ENCODE results near the gene ZNF804B. TPM values are rescaled to one million over a fixed set of nuclear protein-coding genes. Genes with fewer than 3 reads are reported as not detected.

Gene ZNF804B
- total RNA-seq, 1 experiment from 2014 or later, result not detected

DNA sequence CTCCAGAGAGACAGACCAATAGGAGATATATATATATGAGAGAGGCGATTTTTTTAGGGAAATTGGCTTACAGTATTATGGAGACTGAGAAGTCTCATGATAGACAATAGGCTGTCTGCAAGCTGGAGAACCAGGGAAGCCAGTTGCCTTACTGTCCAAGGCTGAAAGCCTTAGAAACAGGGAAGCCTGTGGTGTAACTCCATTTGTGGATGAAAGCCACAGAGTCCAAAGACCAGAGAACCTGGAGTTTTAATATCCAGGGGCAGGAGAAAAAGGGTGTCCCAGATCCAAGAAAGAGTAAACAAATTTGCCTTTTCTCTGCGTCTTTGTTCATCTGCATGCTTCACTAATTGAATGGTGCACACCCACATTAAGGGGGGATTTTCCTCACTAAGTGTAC lies 107.7 kb downstream of the ZNF804B start:
- Histone ChIP-seq H4K8ac (replicated peaks; ENCODE audit: insufficient read length, low read depth, low read length) (no peak overlapping the region), H3T11ph (ENCODE audit: low read length) (no peak overlapping the region), H2BK15ac (ENCODE audit: low read depth, low read length) (no peak overlapping the region), H3K27me3 (ENCODE audit: insufficient read depth, low read length) (no peaks in the 10 kb centered on the region), H2BK20ac (ENCODE audit: low read depth, low read length, poor library complexity, severe bottlenecking) (no peak overlapping the region), H4K5ac (ENCODE audit: insufficient read length, low read depth, low read length) (no peak overlapping the region), H2BK5ac (ENCODE audit: insufficient read length, low read length) (no peak overlapping the region), H2AK5ac (ENCODE audit: insufficient read length, low read length) (no peak overlapping the region), H3K9ac (ENCODE audit: extremely low read depth, insufficient read length, low read length) (no peak overlapping the region), H3K4me2 (ENCODE audit: insufficient read depth, insufficient read length, low read length) (no peak overlapping the region), H3K56ac (ENCODE audit: insufficient read length, low read depth, low read length) (no peak overlapping the region), H3K79me2 (ENCODE audit: insufficient read depth, low read length) (no peaks in the 10 kb centered on the region), H3K14ac (ENCODE audit: insufficient read depth, low read length) (no peak overlapping the region), H3K18ac (ENCODE audit: insufficient read length, low read depth, low read length) (no peak overlapping the region), H3K27ac (ENCODE audit: insufficient read length, low read depth, low read length) (no peak overlapping the region), H2BK12ac (ENCODE audit: insufficient read length, low read depth, low read length) (no peak overlapping the region), H3K9me3 (ENCODE audit: control insufficient read depth, low read depth, low read length) (no peaks in the 10 kb centered on the region), H4K91ac (ENCODE audit: insufficient read length, low read depth, low read length) (no peak overlapping the region), H3K4ac (ENCODE audit: low read depth, low read length) (no peak overlapping the region), H3K23me2 (ENCODE audit: insufficient read length, low read depth, low read length, poor library complexity, severe bottlenecking) (no peaks in the 10 kb centered on the region), H4K20me1 (ENCODE audit: control insufficient read depth, insufficient read depth, insufficient read length) (no peaks in the 10 kb centered on the region), H3K79me1 (ENCODE audit: insufficient read depth, low read depth, low read length, poor library complexity, severe bottlenecking) (no peaks in the 10 kb centered on the region), H3K4me1 (ENCODE audit: insufficient read depth, low read length) (no peaks in the 10 kb centered on the region), H3K23ac (ENCODE audit: insufficient read length, low read depth, low read length) (no peak overlapping the region), H2AFZ (ENCODE audit: low read length) (no peak overlapping the region), H2BK120ac (ENCODE audit: low read depth, low read length, poor library complexity, severe bottlenecking) (no peak overlapping the region)
- Mint-ChIP-seq H3K4me1 (no peaks in the 10 kb centered on the region), H3K27ac (no peak overlapping the region), H3K9me3 (peaks cover 8% of the 10 kb centered on the region in 2 experiments), H3K27me3 (ENCODE audit: low read depth) (no peaks in the 10 kb centered on the region), H3K4me3 (no peak overlapping the region), H3K36me3 (ENCODE audit: insufficient read depth in 1 of 3, low read depth in 3 of 3) (peaks cover 3 to 16% (median 5%) of the 10 kb centered on the region in 3 experiments; a peak in 6 of 7 replicates)
- TF ChIP-seq CTCF (conservative IDR thresholded peaks at IDR 0.05), result no peak
- no peak for DNase-seq
- no CpG with 5 or more reads among the region's 2 CpGs for WGBS (ENCODE audit: extremely low coverage, insufficient read length, low lambda C conversion rate)

All from H9 (cell line).